GM10266 (cell line): ENCODE measurements around the gene PIGB.
"Not testable (repeated sequence)": the region's sequence is repeated elsewhere in the genome, so short reads cannot be mapped to it uniquely, and the experiment has no call there.

Experiments
- DNase-seq: peaks from one replicate; pipeline ENCODE4 v3.0.0; 2012; ENCODE audit errors: extremely low spot score
- TF ChIP-seq, protein P1 (sequence below): IDR thresholded peaks from 2 replicates; pipeline ENCODE4 v1.5.1; 2012; ENCODE audit warnings: mild to moderate bottlenecking, low read depth; ENCODE audit not compliant: control insufficient read depth, insufficient read depth; ENCODE audit errors: missing control alignments

The PIGB gene

DNA sequence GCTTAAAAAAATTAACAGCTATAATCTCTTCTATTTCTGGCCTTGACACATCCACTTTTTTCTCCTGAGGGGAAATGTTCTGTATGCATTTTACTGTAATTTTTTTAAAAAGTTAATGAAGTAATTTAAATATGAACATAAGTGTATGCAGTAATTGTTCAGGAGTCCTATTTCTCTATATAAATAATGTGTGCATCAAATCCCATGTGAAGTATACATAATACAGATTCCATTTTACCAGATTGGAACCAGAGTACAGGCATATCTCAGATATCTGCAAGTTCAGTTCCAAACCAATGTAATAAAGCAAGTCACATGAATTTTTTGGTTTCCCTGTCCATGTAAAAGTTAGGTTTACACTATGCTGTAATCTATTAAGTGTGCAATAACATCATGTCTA lies 62.6 kb downstream of the PIGB start:
- TF ChIP-seq, protein P1, sequence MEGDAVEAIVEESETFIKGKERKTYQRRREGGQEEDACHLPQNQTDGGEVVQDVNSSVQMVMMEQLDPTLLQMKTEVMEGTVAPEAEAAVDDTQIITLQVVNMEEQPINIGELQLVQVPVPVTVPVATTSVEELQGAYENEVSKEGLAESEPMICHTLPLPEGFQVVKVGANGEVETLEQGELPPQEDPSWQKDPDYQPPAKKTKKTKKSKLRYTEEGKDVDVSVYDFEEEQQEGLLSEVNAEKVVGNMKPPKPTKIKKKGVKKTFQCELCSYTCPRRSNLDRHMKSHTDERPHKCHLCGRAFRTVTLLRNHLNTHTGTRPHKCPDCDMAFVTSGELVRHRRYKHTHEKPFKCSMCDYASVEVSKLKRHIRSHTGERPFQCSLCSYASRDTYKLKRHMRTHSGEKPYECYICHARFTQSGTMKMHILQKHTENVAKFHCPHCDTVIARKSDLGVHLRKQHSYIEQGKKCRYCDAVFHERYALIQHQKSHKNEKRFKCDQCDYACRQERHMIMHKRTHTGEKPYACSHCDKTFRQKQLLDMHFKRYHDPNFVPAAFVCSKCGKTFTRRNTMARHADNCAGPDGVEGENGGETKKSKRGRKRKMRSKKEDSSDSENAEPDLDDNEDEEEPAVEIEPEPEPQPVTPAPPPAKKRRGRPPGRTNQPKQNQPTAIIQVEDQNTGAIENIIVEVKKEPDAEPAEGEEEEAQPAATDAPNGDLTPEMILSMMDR: no peak
- DNase-seq: no peak

DNA sequence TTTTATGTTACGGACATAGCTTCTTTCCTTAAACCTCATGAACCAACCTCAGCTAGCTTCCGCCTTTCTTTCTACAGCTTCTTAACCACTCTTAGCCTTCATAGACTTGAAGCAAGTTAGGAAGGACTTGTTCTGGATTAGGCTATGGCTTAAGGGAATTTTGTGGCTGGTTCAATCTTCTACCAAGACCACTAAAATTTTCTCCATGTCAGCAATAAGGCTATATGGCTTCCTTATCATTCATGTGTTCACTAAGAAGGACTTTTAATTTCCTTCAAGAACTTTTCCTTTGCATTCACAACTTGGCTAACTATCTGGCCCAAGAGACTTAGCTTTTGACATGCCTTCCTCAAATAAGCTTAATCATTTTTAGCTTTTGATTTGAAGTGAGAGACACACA lies 64.7 kb downstream of the PIGB start:
- no peak for DNase-seq
- TF ChIP-seq, protein P1: no peak

DNA sequence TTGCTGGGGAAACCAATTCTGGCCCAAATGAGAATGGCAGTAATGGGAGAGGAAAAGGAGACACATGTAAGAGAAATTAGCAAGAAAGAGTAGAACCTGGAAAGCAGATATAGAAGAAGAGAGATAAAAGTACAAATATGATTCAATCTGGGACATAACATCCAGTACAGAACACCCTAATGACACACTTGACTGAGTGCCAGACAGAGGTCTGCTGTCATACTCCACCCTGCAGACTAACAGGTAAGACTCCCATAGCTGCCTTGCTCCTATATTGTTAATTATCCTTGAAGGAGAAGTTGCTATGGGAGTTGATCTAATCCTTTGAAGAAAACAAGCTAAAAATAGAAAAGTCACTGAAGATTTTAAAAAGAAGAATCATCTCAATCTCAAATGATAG lies 68.0 kb downstream of the PIGB start:
- TF ChIP-seq, protein P1: no peak
- DNase-seq: no peak

DNA sequence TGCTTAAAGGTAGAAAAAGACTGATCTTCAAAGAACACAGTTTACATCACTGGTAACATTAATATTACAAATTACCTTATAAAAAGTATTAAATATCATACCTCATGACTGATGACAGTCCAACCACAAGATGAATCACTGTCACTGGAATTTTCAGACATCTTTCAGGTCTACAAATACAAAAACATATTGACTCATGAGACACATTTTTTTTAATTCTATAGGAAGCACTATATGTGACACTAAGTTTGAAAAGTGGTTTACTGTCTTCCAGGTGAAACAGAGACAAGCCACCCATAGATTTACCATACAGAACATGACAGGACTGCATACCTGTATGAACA lies 70.2 kb downstream of the PIGB start:
- TF ChIP-seq, protein P1: no peak
- DNase-seq: no peak

DNA sequence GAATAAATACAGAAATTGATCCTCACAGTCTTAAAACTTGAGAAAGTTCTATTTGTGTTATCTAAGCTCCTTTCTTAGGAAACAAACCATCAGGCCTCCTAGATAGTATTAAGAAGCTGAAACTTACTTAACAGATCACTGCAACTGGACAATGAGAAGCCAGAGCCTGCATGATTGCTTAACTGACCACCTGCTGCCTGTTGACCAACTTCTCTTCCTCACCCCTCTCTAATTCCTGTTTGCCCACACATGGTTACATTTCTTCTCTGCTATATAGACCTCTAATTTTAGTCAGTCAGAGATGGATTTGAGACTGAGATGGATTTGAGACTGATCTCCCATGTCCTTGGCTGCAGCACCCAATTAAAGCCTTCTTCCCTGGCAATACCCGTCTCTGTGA lies 75.7 kb downstream of the PIGB start:
- no peak for DNase-seq
- TF ChIP-seq, protein P1: no peak

DNA sequence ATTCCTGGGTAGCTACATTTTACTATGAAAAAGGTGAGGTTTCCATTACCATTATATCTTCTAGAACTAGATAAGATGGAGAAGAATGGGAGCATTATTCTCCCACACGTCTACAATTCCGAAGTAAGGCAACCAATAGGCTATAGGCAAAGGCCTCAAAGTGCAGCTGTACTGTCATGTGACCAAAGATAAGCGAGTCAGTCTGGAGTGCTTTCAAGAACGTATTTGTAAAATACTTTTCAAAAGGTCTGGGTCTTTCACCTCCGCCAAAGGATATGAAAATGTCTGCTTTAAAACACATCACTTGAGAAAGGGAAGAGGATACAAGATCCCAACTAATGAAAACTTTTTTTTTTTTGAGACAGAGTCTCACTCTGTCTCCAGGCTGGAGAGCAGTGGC lies 79.2 kb downstream of the PIGB start:
- no peak for DNase-seq
- TF ChIP-seq, protein P1: no peak

DNA sequence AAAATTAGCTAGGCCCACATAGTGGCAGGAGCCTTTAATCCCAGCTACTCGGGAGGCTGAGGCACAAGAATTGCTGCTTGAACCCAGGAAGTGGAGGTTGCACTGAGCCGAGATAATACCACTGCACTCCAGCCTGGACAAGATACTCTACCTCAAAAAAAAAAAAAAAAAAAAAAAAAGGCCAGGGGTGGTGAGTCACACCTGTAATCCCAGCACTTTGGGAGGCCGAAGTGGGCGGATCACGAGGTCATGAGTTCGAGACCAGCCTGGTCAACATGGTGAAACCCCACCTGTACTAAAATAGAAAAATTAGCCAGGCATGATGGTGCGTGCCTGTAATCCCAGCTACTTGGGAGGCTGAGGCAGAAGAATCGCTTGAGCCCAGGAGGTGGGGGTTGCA lies 81.0 kb downstream of the PIGB start:
- DNase-seq: not testable (repeated sequence)

DNA sequence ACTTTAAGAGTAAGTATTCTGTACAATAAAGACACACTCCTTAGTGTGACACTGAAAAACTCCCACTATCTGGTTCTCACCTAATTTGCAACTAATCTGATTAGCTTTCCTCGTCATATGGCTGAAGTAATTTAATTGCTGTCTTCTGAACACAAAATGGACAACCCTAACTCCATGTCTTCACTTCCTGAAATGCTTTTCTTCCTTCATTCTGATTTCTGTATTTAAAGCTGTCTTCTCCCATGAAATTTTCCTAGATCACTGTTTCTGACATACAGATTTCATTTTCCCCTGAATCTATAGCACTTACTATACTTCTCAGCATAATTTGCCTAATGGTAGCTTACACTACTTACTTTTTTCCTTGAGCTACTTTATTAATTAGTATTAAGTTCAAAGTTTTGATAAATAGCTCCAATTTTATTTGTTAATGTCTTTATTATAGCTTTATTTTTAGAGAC lies 82.8 kb downstream of the PIGB start:
- TF ChIP-seq, protein P1: no peak
- DNase-seq: no peak
